GM10248 (cell line): ENCODE results near the gene MAPK4.

Source experiments
- CTCF ChIA-PET: fragments of 300-600 bp; sonication (Branson Sonifier 250); formaldehyde crosslinking; extraction: SDS; loops from one replicate; lab custom pipeline; 2021; ENCODE audit warnings: antibody characterized with exemption; lab: Yijun Ruan, JAX
- POLR2A ChIA-PET: fragments of 350-650 bp; sonication (Branson Sonifier 250); formaldehyde crosslinking; extraction: SDS; loops from one replicate; lab custom pipeline; 2020; ENCODE audit warnings: antibody characterized with exemption; lab: Yijun Ruan, JAX
- DNase-seq: peaks from one replicate; pipeline ENCODE4 v3.0.0; 2012; ENCODE audit errors: extremely low spot score
- CTCF ChIP-seq: IDR thresholded peaks from 2 replicates; pipeline ENCODE4 v1.5.1; 2012; ENCODE audit warnings: mild to moderate bottlenecking, low read depth; ENCODE audit errors: extremely low read depth, missing control alignments, control extremely low read depth

MAPK4 gene

DNA sequence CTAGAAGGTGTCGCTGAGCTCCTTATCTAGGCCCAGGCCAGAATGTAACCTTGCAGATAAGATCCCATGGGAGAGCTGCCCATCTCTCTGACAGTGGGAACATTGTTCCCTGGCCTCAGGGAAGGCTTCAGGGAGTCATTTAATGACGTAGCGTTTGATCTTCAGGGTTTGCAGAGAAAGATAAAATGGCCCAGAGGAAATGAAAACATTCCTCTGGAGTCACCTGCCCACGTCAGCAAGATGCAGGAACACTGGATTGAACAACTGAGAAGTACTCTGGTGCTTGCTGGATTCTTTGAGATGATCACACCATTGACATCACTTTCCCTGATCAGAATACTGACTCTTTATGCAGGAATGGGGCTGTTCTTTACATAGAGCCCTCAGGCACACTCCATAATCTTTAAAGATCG, 51.6 kb downstream of the MAPK4 start:
- no peak for TF ChIP-seq CTCF
- no peak for DNase-seq
- ChIA-PET POLR2A (no interaction called here), CTCF (interaction anchor here (1.5 kb wide), 1 partner anchor 13 kb away, joined by 5 read pairs; no protein-coding TSS in a partner anchor)

DNA sequence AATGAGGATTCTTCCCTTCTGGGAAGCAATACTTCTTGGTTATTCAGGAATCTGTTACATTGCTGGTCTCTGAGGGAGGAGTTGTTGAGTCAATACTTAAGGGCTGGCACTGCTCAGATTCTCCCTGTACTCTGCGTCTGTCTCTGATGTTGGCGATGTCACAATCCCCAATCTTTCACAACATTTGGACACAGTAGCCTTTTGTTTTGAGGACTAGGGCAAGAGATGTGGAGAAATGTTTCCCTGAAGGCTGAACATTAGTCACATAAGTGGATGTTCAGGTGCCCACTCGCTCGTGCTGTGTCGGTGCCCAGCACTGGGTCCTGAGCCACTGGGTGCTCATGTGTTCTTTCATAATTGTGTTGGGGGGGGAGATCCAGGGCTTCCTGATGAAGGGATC, 55.0 kb downstream of the MAPK4 start:
- TF ChIP-seq CTCF: no peak
- ChIA-PET CTCF (no interaction called here), POLR2A (no interaction called here)
- DNase-seq: no peak

DNA sequence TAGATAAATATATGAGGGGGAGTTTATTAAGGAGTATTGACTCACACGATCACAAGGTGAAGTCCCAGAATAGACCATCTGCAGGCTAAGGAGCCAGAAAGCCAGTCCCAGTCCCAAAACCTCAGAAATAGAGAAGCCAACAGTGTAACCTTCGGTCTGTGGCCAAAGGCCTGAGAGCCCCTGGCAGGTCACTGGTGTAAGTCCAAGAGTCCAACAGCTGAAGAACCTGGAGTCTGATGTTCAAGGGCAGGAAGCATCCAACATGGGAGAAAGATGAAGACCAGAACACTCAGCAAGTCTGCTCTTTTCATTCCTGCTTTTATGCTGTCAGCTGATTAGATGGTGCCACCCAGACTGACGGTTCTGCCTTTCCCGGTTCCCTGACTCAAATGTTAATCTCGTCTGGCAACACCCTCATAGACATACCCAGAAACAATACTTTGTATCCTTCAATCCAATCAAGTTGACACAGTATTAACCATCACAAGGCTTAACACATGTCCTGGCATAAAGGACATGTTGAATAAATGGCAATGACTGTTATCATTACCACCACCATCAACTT, 56.7 kb downstream of the MAPK4 start:
- POLR2A ChIA-PET: no interaction called here
- TF ChIP-seq CTCF: no peak
- DNase-seq: no peak
- CTCF ChIA-PET: no interaction called here

DNA sequence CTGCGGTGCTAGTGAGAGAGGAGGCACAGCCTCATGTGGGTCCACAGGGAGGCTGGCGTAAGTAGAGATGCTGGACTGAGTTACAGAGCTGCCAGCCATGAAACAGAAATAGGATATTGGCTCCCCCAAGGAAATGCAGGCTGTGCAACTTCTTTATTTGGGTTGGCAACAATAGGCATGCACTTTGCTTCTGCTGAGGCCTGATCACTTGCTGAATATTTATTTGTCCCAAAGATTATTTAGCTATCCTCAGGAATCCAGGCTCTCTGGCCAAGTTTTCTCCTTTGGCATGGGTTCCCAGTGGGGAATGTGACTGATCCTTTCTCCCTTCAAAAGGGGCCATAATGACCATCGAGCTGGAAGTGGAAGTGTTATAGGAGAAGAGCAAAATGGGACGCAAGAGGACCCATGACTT, 60.0 kb downstream of the MAPK4 start:
- no peak for TF ChIP-seq CTCF
- ChIA-PET CTCF (interaction anchor here (1.1 kb wide), 1 partner anchor 12 kb away, joined by 3 read pairs; no protein-coding TSS in a partner anchor), POLR2A (no interaction called here)
- no peak for DNase-seq

- DNase-seq: no peak
- ChIA-PET POLR2A (no interaction called here), CTCF (interaction anchor here (0.7 kb wide), 1 partner anchor 10 kb away, joined by 3 read pairs; no protein-coding TSS in a partner anchor)
- TF ChIP-seq CTCF: no peak
These were observed 60.4 kb downstream of the MAPK4 start for GRCh38 chr18:50620319-50620718.

- ChIA-PET POLR2A (no interaction called here), CTCF (no interaction called here)
- DNase-seq: no peak
- no peak for TF ChIP-seq CTCF
These were observed 61.5 kb downstream of the MAPK4 start for GRCh38 chr18:50621366-50621765.
